Activated naive CD4-positive, alpha-beta T cell treated with anti-CD3 and anti-CD28 coated beads for 36 hours (primary cell): ENCODE results near the gene ZNF597. TPM values are rescaled to one million over a fixed set of nuclear protein-coding genes. Genes with fewer than 3 reads are reported as not detected.

Experiments used
- CTCF ChIA-PET: fragments of 350-600 bp; sonication (Branson Sonifier 250); formaldehyde crosslinking; loops from one replicate; lab custom pipeline; 2021; ENCODE audit warnings: antibody characterized with exemption; lab: Charles Lee
- DNase-seq: peaks from one replicate; pipeline ENCODE4 v3.0.0-alpha.2; 2020
- H3K27ac Mint-ChIP-seq: one replicate; pipeline ENCODE4 v1.8.0; 2021; ENCODE audit warnings: mild to moderate bottlenecking, mixed read lengths
- H3K27me3 Mint-ChIP-seq: one replicate; pipeline ENCODE4 v1.8.0; 2021; ENCODE audit warnings: low read depth, mixed read lengths
- H3K36me3 Mint-ChIP-seq: one replicate; pipeline ENCODE4 v1.8.0; 2021; ENCODE audit warnings: low read depth, mixed read lengths
- H3K4me1 Mint-ChIP-seq: one replicate; pipeline ENCODE4 v1.8.0; 2021; ENCODE audit warnings: low read depth, mixed read lengths
- H3K4me3 Mint-ChIP-seq: one replicate; pipeline ENCODE4 v1.8.0; 2021; ENCODE audit warnings: mild to moderate bottlenecking, moderate library complexity, mixed read lengths
- H3K9me3 Mint-ChIP-seq: one replicate; pipeline ENCODE4 v1.8.0; 2021; ENCODE audit warnings: mixed read lengths
- intact Hi-C: fragments of 100-400 bp; cut with micrococcal nuclease; formaldehyde crosslinking; loops from one replicate; pipeline ENCODE4 v1.15.1; 2023
- total RNA-seq, 2 experiments: library from RNA; stranded (reverse); gene quantifications; one replicate each; pipeline ENCODE4 v1.2.3, GENCODE V29; 2021

Gene ZNF597
- total RNA-seq = 1 to 10 TPM; 1.1 TPM

GRCh38 chr16:3443108-3444031 lies at the start of gene ZNF597, which contains the start of gene NAA60:
ZNF597 (minus strand) TSS chr16:3443504; CDS start chr16:3443153, 351 bp downstream.
NAA60 (plus strand) TSS chr16:3443680; CDS start chr16:3476228, 32,548 bp downstream.
- Mint-ChIP-seq H3K4me1 (peaks cover 23% of the 10 kb centered on the region), H3K27ac (peak within 1 kb of the TSS; percentile 93), H3K36me3 (peaks cover 25% of the 10 kb centered on the region), H3K4me3 (peak within 1 kb of the TSS; percentile 95), H3K9me3 (peaks cover 9% of the 10 kb centered on the region), H3K27me3 (no peaks in the 10 kb centered on the region)
- CTCF ChIA-PET = interaction anchor here (0.6 to 1.1 kb wide), 5 partner anchors 9 to 128 kb away, joined by 3 to 4 read pairs (median 3); partner anchors contain the start of gene CLUAP1
- intact Hi-C loops = loop anchor here (1.0 to 2.0 kb wide), 3 partner anchors 14 to 79 kb away; partner anchors contain the start of genes ZNF174 and ZSCAN32
- DNase-seq = peak; percentile 87

DNA sequence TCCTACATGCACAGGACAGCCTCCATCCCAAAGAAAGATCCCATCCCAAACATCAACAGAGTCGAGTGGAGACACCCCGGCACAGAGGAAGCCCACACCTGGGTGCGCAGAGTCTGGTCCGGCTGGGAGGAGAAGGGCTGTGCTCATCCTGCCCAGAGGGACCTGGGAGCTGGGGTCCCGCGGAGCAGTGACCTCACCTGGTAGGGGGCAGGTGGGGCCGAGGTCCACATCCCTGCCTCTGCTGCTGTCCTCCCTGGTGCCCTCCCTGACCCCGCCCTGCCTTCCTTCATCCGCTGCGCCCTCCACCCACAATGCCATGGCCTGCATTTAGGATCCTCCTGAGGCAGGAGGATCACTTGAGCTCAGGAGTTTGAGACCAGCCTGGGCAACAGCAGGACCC lies 49.1 kb upstream of the ZNF597 start:
- CTCF ChIA-PET = no interaction called here
- no peaks in the 10 kb centered on the region for H3K27me3 Mint-ChIP-seq
- no peaks in the 10 kb centered on the region for H3K4me1 Mint-ChIP-seq
- no peak overlapping the region for H3K27ac Mint-ChIP-seq
- H3K9me3 Mint-ChIP-seq = no peaks in the 10 kb centered on the region
- no peak for DNase-seq
- H3K36me3 Mint-ChIP-seq = no peaks in the 10 kb centered on the region
- intact Hi-C loops = no loop called here
- H3K4me3 Mint-ChIP-seq = no peak overlapping the region

GRCh38 chr16:3490911-3491629 lies 47.8 kb upstream of the ZNF597 start:
- intact Hi-C loops = no loop called here
- H3K9me3 Mint-ChIP-seq = no peaks in the 10 kb centered on the region
- CTCF ChIA-PET = no interaction called here
- H3K4me3 Mint-ChIP-seq = no peak overlapping the region
- no peak overlapping the region for H3K27ac Mint-ChIP-seq
- H3K27me3 Mint-ChIP-seq = no peaks in the 10 kb centered on the region
- DNase-seq = no peak
- H3K4me1 Mint-ChIP-seq = no peaks in the 10 kb centered on the region
- H3K36me3 Mint-ChIP-seq = peaks cover 4% of the 10 kb centered on the region

DNA sequence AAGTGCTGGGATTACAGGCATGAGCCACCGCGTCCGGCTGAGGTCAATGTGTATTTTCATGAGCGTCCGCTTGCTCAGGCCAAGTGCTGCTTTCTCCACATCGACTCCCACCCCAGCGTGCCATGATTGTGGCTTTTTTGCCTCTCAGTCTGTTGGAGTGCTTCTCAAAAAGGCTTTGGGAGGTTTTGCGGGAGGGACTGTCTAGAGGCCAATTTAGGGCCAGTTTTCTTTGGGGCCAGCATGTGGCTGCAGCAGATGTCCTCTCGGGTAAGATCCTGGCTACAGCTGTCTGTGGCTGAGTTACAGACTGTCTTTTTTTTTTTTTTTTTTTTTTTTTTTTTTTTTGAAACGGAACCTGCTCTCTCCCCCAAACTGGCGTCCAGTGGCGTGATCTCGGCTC lies 45.5 kb upstream of the ZNF597 start:
- Mint-ChIP-seq H3K27ac (no peak overlapping the region), H3K36me3 (peaks cover 7% of the 10 kb centered on the region), H3K4me1 (no peaks in the 10 kb centered on the region), H3K4me3 (no peak overlapping the region), H3K27me3 (no peaks in the 10 kb centered on the region), H3K9me3 (no peaks in the 10 kb centered on the region)
- no peak for DNase-seq
- CTCF ChIA-PET = no interaction called here
- intact Hi-C loops = no loop called here

DNA sequence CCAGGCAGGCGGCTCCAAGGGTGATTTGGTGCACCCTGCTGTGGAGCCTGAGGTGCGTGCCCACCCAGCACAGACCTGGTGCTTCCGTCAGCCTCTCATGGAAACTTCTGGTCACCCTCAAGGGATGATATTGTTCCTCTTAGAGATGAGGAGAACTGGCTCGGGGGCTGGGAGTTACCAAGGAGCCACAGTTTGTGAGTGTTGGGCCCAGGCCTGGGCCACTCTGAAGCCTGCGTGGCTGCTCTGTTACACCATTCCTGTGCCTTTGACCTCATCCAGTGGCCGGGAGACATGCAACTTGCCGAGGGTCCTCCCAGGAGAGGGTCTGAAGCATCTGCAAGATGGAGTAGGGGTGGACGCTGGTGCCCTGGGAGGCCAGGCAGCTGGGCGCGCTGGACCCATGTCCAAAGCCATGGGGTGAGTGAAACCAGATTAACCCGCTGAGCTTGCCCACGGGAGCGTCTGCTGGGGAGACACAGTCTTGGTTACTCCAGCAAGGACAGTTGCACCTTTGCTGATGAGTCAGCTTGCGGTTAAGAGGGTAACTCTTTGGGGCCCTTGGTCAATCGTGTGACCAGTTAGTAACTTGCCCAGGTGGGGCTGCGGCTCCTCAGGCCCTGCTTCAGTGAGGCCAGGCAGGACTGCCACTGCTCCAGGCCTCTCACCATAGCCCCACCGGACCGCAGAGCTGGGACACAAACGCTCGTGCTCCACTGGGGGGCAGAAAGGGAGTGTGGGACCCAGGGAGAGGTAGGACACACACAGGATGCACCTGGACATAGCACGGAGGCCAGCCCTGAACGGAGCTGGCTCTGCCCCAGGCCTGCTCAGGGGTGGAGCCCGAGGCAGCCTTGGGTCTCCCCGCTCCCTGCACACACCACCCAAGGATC lies 44.5 kb upstream of the ZNF597 start:
- intact Hi-C loops = no loop called here
- H3K36me3 Mint-ChIP-seq = peaks cover 16% of the 10 kb centered on the region
- CTCF ChIA-PET = no interaction called here
- DNase-seq = no peak
- no peaks in the 10 kb centered on the region for H3K27me3 Mint-ChIP-seq
- no peak overlapping the region for H3K4me3 Mint-ChIP-seq
- no peaks in the 10 kb centered on the region for H3K4me1 Mint-ChIP-seq
- no peaks in the 10 kb centered on the region for H3K9me3 Mint-ChIP-seq
- no peak overlapping the region for H3K27ac Mint-ChIP-seq

GRCh38 chr16:3486506-3487215 lies 43.4 kb upstream of the ZNF597 start:
- H3K9me3 Mint-ChIP-seq = no peaks in the 10 kb centered on the region
- H3K27ac Mint-ChIP-seq = no peak overlapping the region
- no peak for DNase-seq
- no peak overlapping the region for H3K4me3 Mint-ChIP-seq
- CTCF ChIA-PET = no interaction called here
- no peaks in the 10 kb centered on the region for H3K27me3 Mint-ChIP-seq
- intact Hi-C loops = no loop called here
- no peaks in the 10 kb centered on the region for H3K4me1 Mint-ChIP-seq
- peaks cover 21% of the 10 kb centered on the region for H3K36me3 Mint-ChIP-seq

DNA sequence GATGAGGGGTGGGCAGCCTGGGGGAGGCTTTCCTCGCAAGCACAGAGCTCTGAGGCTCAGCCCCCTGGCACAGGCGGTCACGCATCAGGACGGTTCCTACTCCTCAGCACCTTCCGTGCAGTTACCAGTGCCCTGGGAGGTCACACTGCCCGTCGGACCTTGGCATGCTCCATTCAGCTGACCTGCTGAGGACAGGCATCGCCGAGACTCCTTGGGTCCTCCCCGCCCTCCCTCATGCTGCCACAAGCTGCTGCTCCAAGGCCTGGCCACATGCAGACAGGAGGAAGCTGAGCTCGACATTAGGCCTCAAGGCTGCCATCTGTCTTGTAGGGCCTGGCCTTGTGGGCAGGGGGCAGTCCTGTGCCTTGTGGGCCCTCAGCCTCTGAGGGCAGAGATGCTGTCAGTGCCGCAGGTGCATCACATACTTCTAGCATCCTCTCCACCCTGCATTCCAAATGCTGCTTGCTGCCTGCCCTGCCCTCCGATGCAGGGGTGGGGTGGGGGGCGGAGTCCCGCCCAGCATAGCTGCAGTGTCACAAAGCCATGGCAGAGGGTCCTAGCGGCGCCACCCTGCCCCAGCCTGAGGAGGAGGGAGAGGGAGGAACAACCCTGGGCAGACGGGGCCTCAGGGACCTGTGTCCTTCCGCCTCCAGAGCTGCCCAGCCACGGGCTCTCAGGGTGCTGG lies 42.7 kb upstream of the ZNF597 start:
- no peak overlapping the region for H3K27ac Mint-ChIP-seq
- no peaks in the 10 kb centered on the region for H3K9me3 Mint-ChIP-seq
- CTCF ChIA-PET = no interaction called here
- H3K27me3 Mint-ChIP-seq = no peaks in the 10 kb centered on the region
- peaks cover 22% of the 10 kb centered on the region for H3K36me3 Mint-ChIP-seq
- no peaks in the 10 kb centered on the region for H3K4me1 Mint-ChIP-seq
- DNase-seq = no peak
- intact Hi-C loops = no loop called here
- H3K4me3 Mint-ChIP-seq = no peak overlapping the region

- CTCF ChIA-PET = no interaction called here
- H3K27me3 Mint-ChIP-seq = no peaks in the 10 kb centered on the region
Observed at GRCh38 chr16:3485097-3485745, 41.9 kb upstream of the ZNF597 start.

GRCh38 chr16:3484318-3485096 lies 41.2 kb upstream of the ZNF597 start:
- H3K36me3 Mint-ChIP-seq = peaks cover 24% of the 10 kb centered on the region
- H3K9me3 Mint-ChIP-seq = no peaks in the 10 kb centered on the region
- H3K27ac Mint-ChIP-seq = no peak overlapping the region
- CTCF ChIA-PET = no interaction called here
- no peaks in the 10 kb centered on the region for H3K27me3 Mint-ChIP-seq
- no peak overlapping the region for H3K4me3 Mint-ChIP-seq
- H3K4me1 Mint-ChIP-seq = peaks cover 2% of the 10 kb centered on the region
- no peak for DNase-seq
- intact Hi-C loops = no loop called here

More at GRCh38 chr16:3485097-3485745, 41.9 kb upstream of the ZNF597 start:
- H3K9me3 Mint-ChIP-seq = no peaks in the 10 kb centered on the region
- intact Hi-C loops = no loop called here
- H3K4me3 Mint-ChIP-seq = no peak overlapping the region
- no peak overlapping the region for H3K27ac Mint-ChIP-seq
- no peaks in the 10 kb centered on the region for H3K4me1 Mint-ChIP-seq
- H3K36me3 Mint-ChIP-seq = peaks cover 24% of the 10 kb centered on the region
- DNase-seq = no peak

GRCh38 chr16:3482659-3483241 lies 39.4 kb upstream of the ZNF597 start:
- no peaks in the 10 kb centered on the region for H3K27me3 Mint-ChIP-seq
- no peak overlapping the region for H3K27ac Mint-ChIP-seq
- no peak for DNase-seq

More at GRCh38 chr16:3482659-3483241, 39.4 kb upstream of the ZNF597 start:
- Mint-ChIP-seq H3K4me1 (peaks cover 3% of the 10 kb centered on the region), H3K9me3 (no peaks in the 10 kb centered on the region), H3K4me3 (no peak overlapping the region), H3K36me3 (peaks cover 27% of the 10 kb centered on the region)
- intact Hi-C loops = no loop called here
- CTCF ChIA-PET = no interaction called here
